Measurements from ENCODE around the gene TNRC6B.
"Not testable (repeated sequence)": the region's sequence is repeated elsewhere in the genome, so short reads cannot be mapped to it uniquely, and the experiment has no call there.

TNRC6B gene

GRCh38 chr22:40367342-40367741, 189.6 kb downstream of the TNRC6B start:
- in situ Hi-C loops (cut with HindIII; ENCODE audit: low pct_ligation_motif_present, low pct_unique_long_range_greater_than_20kb, low sequenced_read_pairs): no loop called here
- DNase-seq: no peak

GRCh38 chr22:40368016-40368415, 190.3 kb downstream of the TNRC6B start:
- no peak for DNase-seq
- in situ Hi-C loops (cut with HindIII; ENCODE audit: low pct_ligation_motif_present, low pct_unique_long_range_greater_than_20kb, low sequenced_read_pairs): no loop called here

GRCh38 chr22:40368836-40369235, 191.1 kb downstream of the TNRC6B start:
- in situ Hi-C loops (cut with HindIII; ENCODE audit: low pct_ligation_motif_present, low pct_unique_long_range_greater_than_20kb, low sequenced_read_pairs): no loop called here
- no peak for DNase-seq

GRCh38 chr22:40374567-40374966, 196.8 kb downstream of the TNRC6B start:
- DNase-seq: no peak
- in situ Hi-C loops (cut with HindIII; ENCODE audit: low pct_ligation_motif_present, low pct_unique_long_range_greater_than_20kb, low sequenced_read_pairs): no loop called here

- no peak for DNase-seq
- in situ Hi-C loops (cut with HindIII; ENCODE audit: low pct_ligation_motif_present, low pct_unique_long_range_greater_than_20kb, low sequenced_read_pairs): no loop called here
Measured at GRCh38 chr22:40376149-40376548, 198.4 kb downstream of the TNRC6B start.

- in situ Hi-C loops (cut with HindIII; ENCODE audit: low pct_ligation_motif_present, low pct_unique_long_range_greater_than_20kb, low sequenced_read_pairs): no loop called here
- DNase-seq: no peak
Measured at GRCh38 chr22:40377931-40378330, 200.2 kb downstream of the TNRC6B start.

- DNase-seq; in situ Hi-C loops (cut with HindIII; ENCODE audit: low pct_ligation_motif_present, low pct_unique_long_range_greater_than_20kb, low sequenced_read_pairs): not testable (repeated sequence)
Measured at GRCh38 chr22:40378448-40378847, 200.7 kb downstream of the TNRC6B start.

- in situ Hi-C loops (cut with HindIII; ENCODE audit: low pct_ligation_motif_present, low pct_unique_long_range_greater_than_20kb, low sequenced_read_pairs): no loop called here
- DNase-seq: no peak
Measured at GRCh38 chr22:40381461-40381860, 203.7 kb downstream of the TNRC6B start.

- in situ Hi-C loops (cut with HindIII; ENCODE audit: low pct_ligation_motif_present, low pct_unique_long_range_greater_than_20kb, low sequenced_read_pairs): no loop called here
- DNase-seq: no peak
Measured at GRCh38 chr22:40383905-40384304, 206.2 kb downstream of the TNRC6B start.

- in situ Hi-C loops (cut with HindIII; ENCODE audit: low pct_ligation_motif_present, low pct_unique_long_range_greater_than_20kb, low sequenced_read_pairs): no loop called here
- DNase-seq: no peak
Measured at GRCh38 chr22:40385036-40385782, 207.5 kb downstream of the TNRC6B start.

All from ACHN (cell line).